PC-3 (cell line): ENCODE data around the gene MAP7D1.

Experiments used
- CTCF ChIP-seq: fragments of 300-600 bp; sonication (generic); conservative IDR thresholded peaks from 2 replicates; pipeline ENCODE4 v1.5.1; 2017; ENCODE audit warnings: antibody characterized with exemption, low read depth, mild to moderate bottlenecking, low read length
- EZH2 ChIP-seq: fragments of 300-600 bp; sonication (generic); IDR thresholded peaks from one replicate; pipeline ENCODE4 v1.6.1; 2017; ENCODE audit warnings: antibody characterized with exemption, mild to moderate bottlenecking, low read length; ENCODE audit not compliant: unreplicated experiment

- TF ChIP-seq CTCF = no peak
- no peak for TF ChIP-seq EZH2
Measured at GRCh38 chr1:36162680-36163239, 6.8 kb downstream of the MAP7D1 start.
